Spleen (tissue), 11 donors: ENCODE measurements around the gene OGDH. TPM values are rescaled to one million over a fixed set of nuclear protein-coding genes. Genes with fewer than 3 reads are reported as not detected.

Experiments
- DNase-seq: peaks from one replicate; pipeline ENCODE4 v3.0.0-alpha.2; 2020
- H3K27ac ChIP-seq, 8 donors: fragments of 200-600 bp; sonication (generic) in 7 of 8; 1 replicate in 4 of 8; 2 replicates in 4 of 8; pipeline versions ENCODE4 v1.5.0 to v1.8.0; 2016 to 2021; ENCODE audit warnings: inconsistent platforms in 4 of 8, mild to moderate bottlenecking in 4 of 8, moderate library complexity in 1 of 8
- H3K27me3 ChIP-seq, 7 donors: fragments of 200-600 bp; sonication (generic) in 6 of 7; replicated peaks in 1 of 7; 1 replicate in 4 of 7; 2 replicates in 3 of 7; pipeline versions ENCODE4 v1.5.0 to v1.8.0; 2016 to 2021; ENCODE audit warnings: inconsistent platforms in 3 of 7, mild to moderate bottlenecking in 1 of 7
- H3K36me3 ChIP-seq, 6 donors: fragments of 200-600 bp; sonication (generic) in 5 of 6; 1 replicate in 4 of 6; 2 replicates in 2 of 6; pipeline versions ENCODE4 v1.5.0 to v1.8.0; 2016 to 2021; ENCODE audit warnings: inconsistent platforms in 2 of 6
- H3K4me1 ChIP-seq, 6 donors: fragments of 200-600 bp; sonication (generic) in 5 of 6; 1 replicate in 3 of 6; 2 replicates in 3 of 6; pipeline versions ENCODE4 v1.5.0 to v1.8.0; 2016 to 2021; ENCODE audit warnings: inconsistent platforms in 3 of 6
- H3K4me3 ChIP-seq, 8 donors: fragments of 200-600 bp; sonication (generic) in 7 of 8; 1 replicate in 4 of 8; 2 replicates in 4 of 8; pipeline versions ENCODE4 v1.5.0 to v1.8.0; 2016 to 2021; ENCODE audit warnings: inconsistent platforms in 4 of 8, mild to moderate bottlenecking in 4 of 8, moderate library complexity in 2 of 8
- H3K9me3 ChIP-seq, 8 donors: fragments of 200-600 bp; sonication (generic) in 7 of 8; 1 replicate in 4 of 8; 2 replicates in 4 of 8; pipeline versions ENCODE4 v1.5.0 to v1.8.0; 2016 to 2021; ENCODE audit warnings: inconsistent platforms in 4 of 8
- CTCF ChIP-seq, 11 experiments: fragments of 200-600 bp in 7 of 11; fragments of 450-650 bp in 4 of 11; sonication (generic) in 4 of 11; IDR thresholded peaks in 8 of 11; conservative IDR thresholded peaks in 3 of 11; 1 replicate in 7 of 11; 2 replicates in 4 of 11; pipeline versions ENCODE4 v1.4.0 to v1.8.0; 2016 to 2021; ENCODE audit warnings: antibody characterized with exemption in 11 of 11, inconsistent platforms in 4 of 11, mild to moderate bottlenecking in 1 of 11
- POLR2A ChIP-seq, 3 donors: fragments of 450-650 bp; IDR thresholded peaks; one replicate each; pipeline ENCODE4 v1.5.1; 2017; ENCODE audit warnings: antibody characterized with exemption in 3 of 3, mild to moderate bottlenecking in 1 of 3
- POLR2AphosphoS5 ChIP-seq, 3 donors: sonication (generic); formaldehyde crosslinking; IDR thresholded peaks; one replicate each; pipeline ENCODE4 v1.5.1; 2017; ENCODE audit warnings: antibody characterized with exemption in 3 of 3
- WGBS, 5 donors: extraction: QIAGEN DNeasy Blood & Tissue Kit in 3 of 5; methylation state at CpG; one replicate each; pipeline versions ENCODE4 v1.1.5 to v1.1.7; 2013 to 2018; 5-methylcytosine and 5-hydroxymethylcytosine counted together
- intact Hi-C: fragments of 100-400 bp; cut with DNase I; formaldehyde crosslinking; loops from one replicate; pipeline ENCODE4 v1.15.0; 2023; ENCODE audit warnings: low total_unique reads
- polyA plus RNA-seq, 3 donors: library from polyadenylated mRNA; stranded (reverse); fragments of 200-250 nt; gene quantifications; one replicate each; pipeline ENCODE4 v1.2.1, GENCODE V29; 2013
- total RNA-seq, 7 donors: library from RNA; depleted of rRNA in 3 of 7; stranded (reverse); fragments of >200 nt in 3 of 7; fragmentation: NEBNext Ultra II Directional in 4 of 7; extraction: Animal tissue kit (Norgen Biotek cat#: 25700) in 4 of 7; gene quantifications; one replicate each; pipeline versions ENCODE4 v1.1.0 to v1.2.1, GENCODE V29; 2016 to 2021
- donor health status: healthy with polysubstance abuse.
- donor health status: DM: no; HTN: no; CAD: no; lungs with moderate emphysema.
- donor health status: DM: no; HTN: no; CAD: no.
- donor health status: Bipolar disorder and iron deficiency.
- donor health status: healthy.
- donor health status: DM: no; HTN: no; CAD: no.
- donor health status: DM: yes; HTN: yes; CAD: no.

OGDH gene
- total and polyA plus RNA-seq, 10 donors, result 15.7 to 120 (median 86.4) TPM

DNA sequence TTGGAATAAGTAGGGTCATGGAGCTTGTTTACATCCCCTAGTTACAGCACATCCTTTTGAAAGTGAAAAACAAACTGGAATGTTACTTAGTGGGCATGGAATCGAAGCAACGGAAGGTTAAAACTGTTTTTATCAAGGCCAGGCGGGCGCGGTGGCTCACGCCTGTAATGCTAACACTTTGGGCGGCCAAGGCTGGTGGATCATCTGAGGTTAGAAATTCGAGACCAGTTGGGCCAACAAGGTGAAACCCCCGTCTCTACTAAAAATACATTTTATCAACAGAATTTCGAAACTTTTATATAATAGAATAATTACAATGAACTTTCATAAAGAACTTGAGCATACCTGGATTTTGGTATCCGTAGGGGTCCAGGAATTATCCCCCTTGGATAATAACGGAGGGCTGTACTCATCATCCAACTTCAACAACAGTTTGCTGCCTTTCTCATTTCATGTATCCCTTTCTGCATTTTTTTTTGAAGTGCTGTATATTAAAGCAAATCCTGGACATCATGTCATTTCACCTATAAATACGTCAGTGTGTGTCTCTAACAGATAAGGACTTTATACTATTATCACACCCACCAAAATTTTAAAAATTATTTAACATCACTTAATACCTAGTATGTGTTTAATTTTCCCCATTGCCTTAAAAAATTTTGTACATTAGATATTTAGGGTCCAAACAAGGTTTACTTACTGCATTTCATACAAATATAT lies 23.1 kb upstream of the OGDH start:
- intact Hi-C loops, result loop anchor here (10.0 kb wide), 1 partner anchor 551 kb away; no protein-coding TSS in a partner anchor

DNA sequence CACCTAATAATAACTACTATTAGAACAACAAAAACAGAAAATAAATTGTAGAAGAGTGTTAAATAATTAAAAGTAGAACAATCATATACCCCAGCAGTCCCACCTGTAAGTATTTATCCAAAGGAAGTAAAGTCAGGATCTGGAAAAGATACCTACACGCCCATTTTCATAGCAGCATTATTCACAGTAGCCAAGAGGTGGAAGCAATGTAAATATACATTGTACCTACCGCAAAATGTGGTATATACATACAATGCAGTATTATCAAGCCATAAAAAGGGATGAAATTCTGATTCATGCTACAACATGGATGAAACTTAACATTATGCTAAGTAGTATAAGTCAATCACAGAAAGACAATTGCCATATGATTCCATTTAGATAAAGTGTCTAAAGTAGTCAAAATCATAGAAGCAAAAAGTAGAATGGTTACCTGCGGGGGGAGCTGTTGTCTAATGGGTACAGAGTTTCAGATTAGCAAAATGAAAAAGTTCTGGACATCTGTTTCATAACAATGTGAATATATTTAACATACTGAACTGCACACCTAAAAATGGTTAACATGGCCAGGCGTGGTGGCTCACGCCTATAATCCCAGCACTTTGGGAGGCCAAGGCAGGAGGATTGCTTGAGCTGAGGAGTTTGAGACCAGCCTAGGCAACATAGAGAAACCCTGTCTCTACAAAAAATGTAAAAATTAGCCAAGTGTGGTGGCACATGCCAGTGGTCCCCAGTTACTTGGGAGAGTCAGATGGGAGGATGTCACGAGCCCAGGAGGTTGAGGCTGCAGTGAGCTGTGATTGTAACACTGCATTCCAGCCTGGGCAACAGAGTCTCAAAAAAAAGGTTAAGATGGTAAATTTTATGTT lies 18.4 kb upstream of the OGDH start:
- Histone ChIP-seq H3K4me3 (no peak overlapping the region), H3K4me1 (peaks cover 0 to 13% (median 7%) of the 10 kb centered on the region in 6 donors), H3K36me3 (no peaks in the 10 kb centered on the region), H3K9me3 (no peaks in the 10 kb centered on the region), H3K27me3 (no peaks in the 10 kb centered on the region), H3K27ac (no peak overlapping the region)
- no peak for TF ChIP-seq POLR2A (IDR thresholded peaks at IDR 0.05)
- TF ChIP-seq CTCF (IDR thresholded peaks at IDR 0.05 in 8 of 11, conservative IDR thresholded peaks at IDR 0.05 in 3 of 11), result peak in 10 of 11 experiments; percentile 35 to 78 (median 67)
- intact Hi-C loops, result loop anchor here (5.0 to 10.0 kb wide), 2 partner anchors 259 to 547 kb away; partner anchors contain the start of gene H2AZ2
- no peak for DNase-seq
- WGBS, 5 donors, result 25 to 31% (median 31%) methylated on average over 6 of the region's 6 CpGs

More for the DNA sequence above, 23.1 kb upstream of the OGDH start:
- Histone ChIP-seq H3K27ac (peak overlapping the region; percentile 94 to 99 (median 98)), H3K27me3 (no peaks in the 10 kb centered on the region), H3K9me3 (no peaks in the 10 kb centered on the region), H3K36me3 (peaks cover 0 to 30% (median 20%) of the 10 kb centered on the region in 6 donors), H3K4me1 (peaks cover 20 to 53% (median 35%) of the 10 kb centered on the region in 6 donors), H3K4me3 (peak overlapping the region in 6 of 8 donors; percentile 75 to 98 (median 86))
- WGBS, 5 donors, result 84 to 90% (median 87%) methylated on average over 13 of the region's 13 CpGs
- no peak for TF ChIP-seq POLR2A (IDR thresholded peaks at IDR 0.05)
- TF ChIP-seq POLR2AphosphoS5 (IDR thresholded peaks at IDR 0.05), result no peak
- TF ChIP-seq CTCF (IDR thresholded peaks at IDR 0.05 in 8 of 11, conservative IDR thresholded peaks at IDR 0.05 in 3 of 11), result no peak
- DNase-seq, result no peak

GRCh38 chr7:44590910-44591309 lies 15.5 kb upstream of the OGDH start:
- Histone ChIP-seq H3K9me3 (no peaks in the 10 kb centered on the region), H3K27ac (no peak overlapping the region), H3K4me1 (peaks cover 0 to 8% (median 5%) of the 10 kb centered on the region in 6 donors), H3K36me3 (no peaks in the 10 kb centered on the region), H3K4me3 (no peak overlapping the region), H3K27me3 (no peaks in the 10 kb centered on the region)
- DNase-seq, result no peak
- intact Hi-C loops, result no loop called here
- 78 to 100% (median 93%) methylated on average over 1 of the region's 1 CpG for WGBS, 5 donors
- TF ChIP-seq POLR2A (IDR thresholded peaks at IDR 0.05), result no peak
- TF ChIP-seq CTCF (IDR thresholded peaks at IDR 0.05 in 8 of 11, conservative IDR thresholded peaks at IDR 0.05 in 3 of 11), result no peak
- TF ChIP-seq POLR2AphosphoS5 (IDR thresholded peaks at IDR 0.05), result no peak
